ENCODE measurements around the gene SLC35D2. TPM values are rescaled to one million over a fixed set of nuclear protein-coding genes. Genes with fewer than 3 reads are reported as not detected.

Gene SLC35D2
- total RNA-seq, 3 donors from 2014 or later (not counting 1 experiment from before 2014, with no cell fraction given) = 13.4 to 18.9 (median 17.3) TPM

DNA sequence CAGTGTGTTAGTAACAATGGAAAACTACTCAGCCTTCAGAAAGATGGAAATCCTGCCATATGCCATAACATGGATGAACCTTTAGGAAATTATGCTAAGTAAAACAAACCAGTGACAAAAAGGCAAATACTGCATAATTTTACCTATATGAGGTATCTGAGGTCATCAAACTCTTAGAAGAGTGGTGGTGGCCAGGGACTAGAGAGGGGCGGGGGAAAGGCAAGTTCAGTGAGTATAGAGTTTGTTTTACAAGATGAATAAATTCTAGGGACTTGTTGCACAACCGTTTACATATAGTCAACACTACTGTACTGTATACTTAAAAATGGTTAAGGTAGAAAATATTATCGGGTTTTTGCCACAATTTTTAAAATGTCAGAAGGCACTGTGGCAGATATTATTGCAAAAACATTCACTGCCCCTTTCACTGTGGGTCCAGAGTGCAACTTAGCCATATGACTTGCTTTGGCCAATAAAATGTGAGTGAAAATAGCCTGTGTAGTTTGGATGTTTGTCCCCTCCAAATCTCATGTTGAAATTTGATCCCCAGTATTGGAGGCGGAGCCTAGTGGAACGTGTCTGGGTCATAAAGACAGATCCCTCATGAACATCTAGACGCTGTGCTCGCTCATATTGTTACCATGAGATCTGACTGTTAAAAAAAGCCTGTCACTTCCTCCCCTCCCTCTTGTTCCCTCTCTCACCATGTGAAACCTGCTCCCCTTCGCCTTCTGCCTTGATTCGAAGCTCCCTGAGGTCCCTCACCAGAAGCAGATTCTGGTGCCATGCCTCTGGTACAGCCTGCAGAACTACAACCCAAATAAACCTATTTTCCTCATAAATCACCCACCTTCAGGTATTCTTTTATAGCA lies 25.1 kb upstream of the SLC35D2 start:
- Histone ChIP-seq H3K27me3 (ENCODE audit: control insufficient read depth, insufficient read depth, low read length) (no peaks in the 10 kb centered on the region), H3K4me3 (ENCODE audit: low read length) (no peak overlapping the region), H3K36me3 (ENCODE audit: control insufficient read depth, insufficient read depth, low read length) (no peaks in the 10 kb centered on the region), H3K4me1 (ENCODE audit: control insufficient read depth, insufficient read depth, low read length) (peaks cover 4% of the 10 kb centered on the region), H3K9me3 (ENCODE audit: control insufficient read depth, insufficient read depth, low read length) (no peaks in the 10 kb centered on the region), H3K27ac (ENCODE audit: low read length) (no peak overlapping the region)
- no peak for DNase-seq
- 70% methylated on average over 7 of the region's 9 CpGs for WGBS (ENCODE audit: insufficient coverage)
- Mint-ChIP-seq H3K4me3 (no peak overlapping the region), H3K36me3 (no peaks in the 10 kb centered on the region), H3K9me3 (no peaks in the 10 kb centered on the region), H3K27ac (peak overlapping the region in 1 of 2 donors; percentile 4), H3K4me1 (peaks cover 7 to 17% of the 10 kb centered on the region in 2 donors), H3K27me3 (ENCODE audit: low read depth in 2 of 2) (no peaks in the 10 kb centered on the region)
- intact Hi-C loops (cut with micrococcal nuclease) = no loop called here
- ATAC-seq = no peak
- TF ChIP-seq, protein P1, sequence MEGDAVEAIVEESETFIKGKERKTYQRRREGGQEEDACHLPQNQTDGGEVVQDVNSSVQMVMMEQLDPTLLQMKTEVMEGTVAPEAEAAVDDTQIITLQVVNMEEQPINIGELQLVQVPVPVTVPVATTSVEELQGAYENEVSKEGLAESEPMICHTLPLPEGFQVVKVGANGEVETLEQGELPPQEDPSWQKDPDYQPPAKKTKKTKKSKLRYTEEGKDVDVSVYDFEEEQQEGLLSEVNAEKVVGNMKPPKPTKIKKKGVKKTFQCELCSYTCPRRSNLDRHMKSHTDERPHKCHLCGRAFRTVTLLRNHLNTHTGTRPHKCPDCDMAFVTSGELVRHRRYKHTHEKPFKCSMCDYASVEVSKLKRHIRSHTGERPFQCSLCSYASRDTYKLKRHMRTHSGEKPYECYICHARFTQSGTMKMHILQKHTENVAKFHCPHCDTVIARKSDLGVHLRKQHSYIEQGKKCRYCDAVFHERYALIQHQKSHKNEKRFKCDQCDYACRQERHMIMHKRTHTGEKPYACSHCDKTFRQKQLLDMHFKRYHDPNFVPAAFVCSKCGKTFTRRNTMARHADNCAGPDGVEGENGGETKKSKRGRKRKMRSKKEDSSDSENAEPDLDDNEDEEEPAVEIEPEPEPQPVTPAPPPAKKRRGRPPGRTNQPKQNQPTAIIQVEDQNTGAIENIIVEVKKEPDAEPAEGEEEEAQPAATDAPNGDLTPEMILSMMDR (IDR thresholded peaks at IDR 0.05) = no peak

DNA sequence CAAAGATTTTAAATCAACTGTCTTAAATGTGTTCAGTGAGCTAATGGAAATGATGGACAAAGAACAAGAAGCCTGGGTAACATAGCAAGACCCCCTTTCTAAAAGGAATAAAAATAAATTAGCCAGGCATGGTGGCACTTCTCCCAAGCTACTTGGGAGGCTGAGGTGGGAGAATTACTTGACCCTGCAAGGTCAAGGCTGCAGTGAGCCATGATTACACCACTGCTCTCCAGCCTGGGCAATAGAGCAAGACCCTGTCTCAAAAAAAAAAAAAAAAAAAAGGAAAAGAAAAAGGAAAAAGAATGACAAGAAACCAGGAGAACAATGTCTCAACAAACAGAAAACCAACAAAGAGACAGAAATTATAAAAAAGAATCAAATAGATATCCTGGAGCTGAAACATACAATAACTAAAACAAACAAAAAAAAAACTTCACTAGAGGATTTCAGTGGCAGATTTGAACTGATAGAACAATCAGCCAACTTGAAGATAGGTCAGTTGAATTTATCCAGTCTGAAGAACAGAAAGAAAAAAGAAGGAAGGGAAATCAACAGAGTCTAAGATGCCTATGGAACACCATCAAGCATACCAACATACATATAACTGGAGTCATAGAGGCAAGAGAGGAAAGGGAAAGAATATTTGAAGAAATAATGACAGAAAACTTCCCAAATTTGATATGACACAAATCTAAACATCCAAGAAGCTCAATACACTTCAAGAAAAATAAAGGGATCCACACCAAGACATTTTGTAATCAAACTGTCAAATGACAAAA lies 16.8 kb upstream of the SLC35D2 start:
- peaks cover 12% of the 10 kb centered on the region for H3K36me3 Mint-ChIP-seq
- DNase-seq = no peak
- H3K9me3 Mint-ChIP-seq = peaks cover 0 to 3% of the 10 kb centered on the region in 2 donors
- H3K4me1 Mint-ChIP-seq = peaks cover 18 to 22% of the 10 kb centered on the region in 2 donors
- intact Hi-C loops (cut with micrococcal nuclease) = no loop called here
- no peak overlapping the region for H3K4me3 Mint-ChIP-seq
- TF ChIP-seq, protein P1 (IDR thresholded peaks at IDR 0.05) = no peak
- H3K27me3 Mint-ChIP-seq (ENCODE audit: low read depth in 2 of 2) = no peaks in the 10 kb centered on the region
- ATAC-seq = no peak
- Histone ChIP-seq H3K36me3 (ENCODE audit: control insufficient read depth, insufficient read depth, low read length) (no peaks in the 10 kb centered on the region), H3K4me3 (ENCODE audit: low read length) (no peak overlapping the region), H3K27ac (ENCODE audit: low read length) (no peak overlapping the region), H3K27me3 (ENCODE audit: control insufficient read depth, insufficient read depth, low read length) (no peaks in the 10 kb centered on the region), H3K9me3 (ENCODE audit: control insufficient read depth, insufficient read depth, low read length) (peaks cover 2% of the 10 kb centered on the region), H3K4me1 (ENCODE audit: control insufficient read depth, insufficient read depth, low read length) (peaks cover 18% of the 10 kb centered on the region)
- H3K27ac Mint-ChIP-seq = peak overlapping the region; percentile 81 to 88

DNA sequence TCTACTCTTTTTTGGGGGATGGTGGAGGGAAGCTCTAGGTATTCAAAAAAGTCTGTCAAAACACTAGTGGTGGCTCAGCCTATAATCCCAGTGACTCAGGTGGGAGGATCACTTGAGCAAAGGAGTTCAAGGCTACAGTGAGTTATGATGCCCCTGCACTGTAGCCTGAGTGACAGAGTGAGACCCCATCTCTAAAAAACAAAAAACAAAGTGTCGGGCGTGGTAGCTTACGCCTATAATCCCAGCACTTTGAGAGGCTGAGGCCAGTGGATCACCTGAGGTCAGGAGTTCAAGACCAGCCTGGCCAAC lies 15.8 kb upstream of the SLC35D2 start:
- ATAC-seq (peak in 1 of 3 donors; percentile 5), DNase-seq (no peak)
- TF ChIP-seq, protein P1 (IDR thresholded peaks at IDR 0.05) = no peak
- H3K4me1 ChIP-seq (ENCODE audit: control insufficient read depth, insufficient read depth, low read length) = peaks cover 18% of the 10 kb centered on the region
- H3K36me3 Mint-ChIP-seq = peaks cover 12% of the 10 kb centered on the region
- H3K9me3 ChIP-seq (ENCODE audit: control insufficient read depth, insufficient read depth, low read length) = peaks cover 2% of the 10 kb centered on the region
- H3K9me3 Mint-ChIP-seq = peaks cover 0 to 3% of the 10 kb centered on the region in 2 donors
- intact Hi-C loops (cut with micrococcal nuclease) = loop anchor here (1.0 kb wide), 1 partner anchor 43 kb away; no protein-coding TSS in a partner anchor
- peak overlapping the region; percentile 81 to 88 for H3K27ac Mint-ChIP-seq
- peaks cover 18 to 22% of the 10 kb centered on the region in 2 donors for H3K4me1 Mint-ChIP-seq
- no peaks in the 10 kb centered on the region for H3K27me3 ChIP-seq (ENCODE audit: control insufficient read depth, insufficient read depth, low read length)
- peak overlapping the region; percentile 70 for H3K27ac ChIP-seq (ENCODE audit: low read length)
- 87% methylated on average over 3 of the region's 3 CpGs for WGBS (ENCODE audit: insufficient coverage)
- no peaks in the 10 kb centered on the region for H3K27me3 Mint-ChIP-seq (ENCODE audit: low read depth in 2 of 2)
- no peaks in the 10 kb centered on the region for H3K36me3 ChIP-seq (ENCODE audit: control insufficient read depth, insufficient read depth, low read length)
- H3K4me3 Mint-ChIP-seq = peak overlapping the region; percentile 49
- H3K4me3 ChIP-seq (ENCODE audit: low read length) = no peak overlapping the region
